ENCODE data around the gene CR1.
"Not testable (repeated sequence)": the region's sequence is repeated elsewhere in the genome, so short reads cannot be mapped to it uniquely, and the experiment has no call there.

The CR1 gene

DNA sequence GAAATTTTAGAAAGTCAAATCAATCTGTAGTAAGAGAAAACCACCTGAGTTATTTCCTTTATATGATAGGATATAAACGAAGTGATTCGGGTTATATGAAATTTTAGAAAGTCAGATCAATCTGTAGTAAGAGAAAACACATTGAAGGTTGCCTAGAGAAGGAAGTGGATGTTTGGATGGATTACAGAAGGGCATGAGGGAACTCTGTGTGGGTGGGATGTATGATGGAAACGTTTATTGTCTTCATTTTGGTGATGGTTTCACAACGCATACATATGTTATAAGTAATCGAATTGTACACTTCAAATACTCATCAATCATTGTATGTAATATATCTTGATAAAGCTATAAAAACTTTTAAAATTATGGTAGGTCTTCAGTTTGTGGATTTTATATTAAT is 5.1 kb downstream of the CR1 start:
- H3K27ac ChIP-seq (ENCODE audit: low read depth, low read length) = no peak overlapping the region
- no peaks in the 10 kb centered on the region for H3K36me3 ChIP-seq (ENCODE audit: control insufficient read depth in 1 of 2, insufficient read depth in 2 of 2, low read length in 2 of 2)
- peaks cover 0 to 7% of the 10 kb centered on the region in 2 donors for H3K4me1 ChIP-seq (ENCODE audit: control insufficient read depth in 1 of 2, insufficient read depth in 2 of 2, low read length in 2 of 2)
- no peaks in the 10 kb centered on the region for H3K9me3 ChIP-seq (ENCODE audit: control insufficient read depth in 1 of 2, low read length in 2 of 2)
- no peak overlapping the region for H3K4me3 ChIP-seq (ENCODE audit: low read depth in 1 of 2, low read length in 2 of 2)
- no peak overlapping the region for H3K9ac ChIP-seq (ENCODE audit: low read depth in 1 of 2, low read length in 2 of 2)
- H3K27me3 ChIP-seq (ENCODE audit: control insufficient read depth in 1 of 2, insufficient read depth in 2 of 2, low read length in 2 of 2) = peaks cover 13 to 33% of the 10 kb centered on the region in 2 donors

DNA sequence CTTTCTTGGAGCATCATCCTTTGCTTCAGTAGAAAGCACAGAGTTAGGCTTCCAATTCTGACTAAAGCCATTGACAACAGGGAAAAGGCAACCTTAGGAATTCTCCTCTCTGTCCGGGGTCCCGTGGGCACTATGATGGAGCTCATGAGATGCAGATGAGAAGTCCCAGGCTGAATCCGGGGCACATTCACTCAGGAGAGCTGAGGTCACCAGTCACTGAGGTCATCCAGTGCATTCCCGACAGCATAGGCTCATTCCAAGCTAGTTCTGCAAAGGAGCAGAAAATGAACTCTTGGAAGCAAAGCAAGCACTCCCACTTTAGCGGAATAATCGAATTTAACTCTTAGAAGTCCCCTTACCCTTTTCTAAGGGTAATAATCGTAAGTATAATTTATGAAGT is 6.8 kb downstream of the CR1 start:
- no peak overlapping the region for H3K4me3 ChIP-seq (ENCODE audit: low read depth in 1 of 2, low read length in 2 of 2)
- peaks cover 4 to 21% of the 10 kb centered on the region in 2 donors for H3K27me3 ChIP-seq (ENCODE audit: control insufficient read depth in 1 of 2, insufficient read depth in 2 of 2, low read length in 2 of 2)
- no peaks in the 10 kb centered on the region for H3K9me3 ChIP-seq (ENCODE audit: control insufficient read depth in 1 of 2, low read length in 2 of 2)
- H3K9ac ChIP-seq (ENCODE audit: low read depth in 1 of 2, low read length in 2 of 2) = no peak overlapping the region
- H3K4me1 ChIP-seq (ENCODE audit: control insufficient read depth in 1 of 2, insufficient read depth in 2 of 2, low read length in 2 of 2) = no peaks in the 10 kb centered on the region
- H3K36me3 ChIP-seq (ENCODE audit: control insufficient read depth in 1 of 2, insufficient read depth in 2 of 2, low read length in 2 of 2) = no peaks in the 10 kb centered on the region
- no peak overlapping the region for H3K27ac ChIP-seq (ENCODE audit: low read depth, low read length)

- Histone ChIP-seq H3K27ac (ENCODE audit: low read depth, low read length) (no peak overlapping the region), H3K36me3 (ENCODE audit: control insufficient read depth in 1 of 2, insufficient read depth in 2 of 2, low read length in 2 of 2) (no peaks in the 10 kb centered on the region), H3K9ac (ENCODE audit: low read depth in 1 of 2, low read length in 2 of 2) (no peak overlapping the region), H3K4me1 (ENCODE audit: control insufficient read depth in 1 of 2, insufficient read depth in 2 of 2, low read length in 2 of 2) (no peaks in the 10 kb centered on the region), H3K4me3 (ENCODE audit: low read depth in 1 of 2, low read length in 2 of 2) (no peak overlapping the region), H3K9me3 (ENCODE audit: control insufficient read depth in 1 of 2, low read length in 2 of 2) (no peaks in the 10 kb centered on the region), H3K27me3 (ENCODE audit: control insufficient read depth in 1 of 2, insufficient read depth in 2 of 2, low read length in 2 of 2) (peaks cover 4 to 16% of the 10 kb centered on the region in 2 donors)
Measured at GRCh38 chr1:207503950-207504349, 8.0 kb downstream of the CR1 start.

DNA sequence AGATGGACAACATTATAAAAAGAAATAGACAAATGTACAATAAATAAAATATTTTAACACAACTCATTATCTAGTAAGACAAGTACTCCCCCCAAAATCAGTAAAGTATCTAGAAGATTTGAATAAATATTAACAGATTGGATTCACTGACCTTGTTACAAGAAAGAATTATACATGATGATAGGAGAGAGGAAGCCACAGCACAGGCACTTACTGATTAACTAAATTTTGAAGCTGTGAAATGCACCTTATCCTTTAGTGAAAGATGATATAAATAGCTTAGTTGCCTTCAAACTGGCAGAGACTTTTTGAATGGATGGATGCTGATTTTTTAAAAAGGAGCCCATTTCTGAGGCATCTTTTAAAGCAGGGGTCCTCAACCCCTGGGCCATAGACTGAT is 8.5 kb downstream of the CR1 start:
- Histone ChIP-seq H3K9me3 (ENCODE audit: control insufficient read depth in 1 of 2, low read length in 2 of 2) (no peaks in the 10 kb centered on the region), H3K27me3 (ENCODE audit: control insufficient read depth in 1 of 2, insufficient read depth in 2 of 2, low read length in 2 of 2) (peaks cover 4 to 13% of the 10 kb centered on the region in 2 donors), H3K4me1 (ENCODE audit: control insufficient read depth in 1 of 2, insufficient read depth in 2 of 2, low read length in 2 of 2) (no peaks in the 10 kb centered on the region)

DNA sequence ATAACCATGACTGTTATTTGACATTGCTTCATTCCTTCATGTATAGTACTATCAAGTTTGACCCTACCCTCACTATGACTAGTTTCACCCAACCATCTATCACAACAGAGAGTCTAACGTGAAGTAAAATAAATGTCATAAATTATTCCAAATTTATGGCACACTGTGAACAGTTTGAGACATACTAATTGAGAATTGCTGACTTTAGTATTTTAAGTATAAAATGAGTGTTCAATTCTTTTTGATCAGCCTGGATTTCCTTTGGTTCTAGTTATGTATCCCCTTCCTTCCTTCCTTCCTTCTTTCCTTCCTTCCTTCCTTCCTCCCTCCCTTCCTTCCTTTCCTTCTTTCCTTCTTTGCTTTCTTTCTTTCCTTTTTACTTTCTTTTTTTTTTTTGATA is 14.5 kb downstream of the CR1 start:
- Histone ChIP-seq H3K36me3 (ENCODE audit: control insufficient read depth in 1 of 2, insufficient read depth in 2 of 2, low read length in 2 of 2) (no peaks in the 10 kb centered on the region), H3K9me3 (ENCODE audit: control insufficient read depth in 1 of 2, low read length in 2 of 2) (no peaks in the 10 kb centered on the region), H3K4me3 (ENCODE audit: low read depth in 1 of 2, low read length in 2 of 2) (no peak overlapping the region), H3K27ac (ENCODE audit: low read depth, low read length) (no peak overlapping the region), H3K9ac (ENCODE audit: low read depth in 1 of 2, low read length in 2 of 2) (no peak overlapping the region), H3K27me3 (ENCODE audit: control insufficient read depth in 1 of 2, insufficient read depth in 2 of 2, low read length in 2 of 2) (no peaks in the 10 kb centered on the region), H3K4me1 (ENCODE audit: control insufficient read depth in 1 of 2, insufficient read depth in 2 of 2, low read length in 2 of 2) (no peaks in the 10 kb centered on the region)

More for the DNA sequence above, 8.5 kb downstream of the CR1 start:
- no peaks in the 10 kb centered on the region for H3K36me3 ChIP-seq (ENCODE audit: control insufficient read depth in 1 of 2, insufficient read depth in 2 of 2, low read length in 2 of 2)
- H3K27ac ChIP-seq (ENCODE audit: low read depth, low read length) = no peak overlapping the region
- H3K9ac ChIP-seq (ENCODE audit: low read depth in 1 of 2, low read length in 2 of 2) = no peak overlapping the region
- H3K4me3 ChIP-seq (ENCODE audit: low read depth in 1 of 2, low read length in 2 of 2) = no peak overlapping the region

GRCh38 chr1:207514890-207515289 is 18.9 kb downstream of the CR1 start:
- H3K9ac ChIP-seq (ENCODE audit: low read depth in 1 of 2, low read length in 2 of 2) = no peak overlapping the region
- no peaks in the 10 kb centered on the region for H3K9me3 ChIP-seq (ENCODE audit: control insufficient read depth in 1 of 2, low read length in 2 of 2)
- H3K27ac ChIP-seq (ENCODE audit: low read depth, low read length) = no peak overlapping the region
- H3K4me1 ChIP-seq (ENCODE audit: control insufficient read depth in 1 of 2, insufficient read depth in 2 of 2, low read length in 2 of 2) = no peaks in the 10 kb centered on the region
- no peaks in the 10 kb centered on the region for H3K36me3 ChIP-seq (ENCODE audit: control insufficient read depth in 1 of 2, insufficient read depth in 2 of 2, low read length in 2 of 2)
- no peaks in the 10 kb centered on the region for H3K27me3 ChIP-seq (ENCODE audit: control insufficient read depth in 1 of 2, insufficient read depth in 2 of 2, low read length in 2 of 2)
- H3K4me3 ChIP-seq (ENCODE audit: low read depth in 1 of 2, low read length in 2 of 2) = no peak overlapping the region

- Histone ChIP-seq H3K36me3 (ENCODE audit: control insufficient read depth in 1 of 2, insufficient read depth in 2 of 2, low read length in 2 of 2) (no peaks in the 10 kb centered on the region), H3K9me3 (ENCODE audit: control insufficient read depth in 1 of 2, low read length in 2 of 2) (no peaks in the 10 kb centered on the region), H3K4me1 (ENCODE audit: control insufficient read depth in 1 of 2, insufficient read depth in 2 of 2, low read length in 2 of 2) (no peaks in the 10 kb centered on the region), H3K27ac (ENCODE audit: low read depth, low read length) (no peak overlapping the region), H3K4me3 (ENCODE audit: low read depth in 1 of 2, low read length in 2 of 2) (no peak overlapping the region), H3K27me3 (ENCODE audit: control insufficient read depth in 1 of 2, insufficient read depth in 2 of 2, low read length in 2 of 2) (no peaks in the 10 kb centered on the region), H3K9ac (ENCODE audit: low read depth in 1 of 2, low read length in 2 of 2) (no peak overlapping the region)
Measured at GRCh38 chr1:207516729-207517128, 20.8 kb downstream of the CR1 start.

DNA sequence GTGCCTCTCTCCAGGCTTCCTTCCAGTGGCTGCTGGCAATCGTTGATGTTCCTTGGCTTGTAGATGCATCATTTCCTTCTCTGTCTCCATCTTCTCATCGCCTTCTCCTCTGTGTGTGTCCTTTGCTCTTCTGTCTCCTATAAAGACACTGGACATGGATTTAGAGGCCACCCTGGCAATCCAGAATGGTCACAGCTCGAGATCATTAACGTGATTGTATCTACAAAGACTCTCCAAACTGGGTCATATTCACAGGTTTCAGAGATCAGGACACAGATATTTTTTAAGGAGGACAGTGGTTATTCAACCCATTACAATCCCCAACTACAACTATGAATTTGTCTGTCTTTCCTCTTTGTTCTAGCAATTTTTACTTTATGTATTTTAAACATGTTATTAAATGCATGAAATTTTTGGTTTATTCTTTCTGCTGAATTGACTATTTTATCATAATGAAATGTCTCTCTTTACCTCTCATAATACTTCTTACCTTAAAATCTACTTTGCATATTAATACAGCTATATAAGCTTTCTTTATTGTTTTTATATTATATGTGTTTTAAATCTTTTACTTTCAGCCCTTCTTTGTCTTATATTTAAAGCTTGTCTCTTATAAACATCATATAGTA is 22.8 kb downstream of the CR1 start:
- H3K36me3 ChIP-seq (ENCODE audit: control insufficient read depth in 1 of 2, insufficient read depth in 2 of 2, low read length in 2 of 2) = no peaks in the 10 kb centered on the region
- H3K27ac ChIP-seq (ENCODE audit: low read depth, low read length) = no peak overlapping the region
- H3K4me1 ChIP-seq (ENCODE audit: control insufficient read depth in 1 of 2, insufficient read depth in 2 of 2, low read length in 2 of 2) = no peaks in the 10 kb centered on the region
- no peaks in the 10 kb centered on the region for H3K27me3 ChIP-seq (ENCODE audit: control insufficient read depth in 1 of 2, insufficient read depth in 2 of 2, low read length in 2 of 2)
- no peak overlapping the region for H3K4me3 ChIP-seq (ENCODE audit: low read depth in 1 of 2, low read length in 2 of 2)
- no peak overlapping the region for H3K9ac ChIP-seq (ENCODE audit: low read depth in 1 of 2, low read length in 2 of 2)
- H3K9me3 ChIP-seq (ENCODE audit: control insufficient read depth in 1 of 2, low read length in 2 of 2) = no peaks in the 10 kb centered on the region

DNA sequence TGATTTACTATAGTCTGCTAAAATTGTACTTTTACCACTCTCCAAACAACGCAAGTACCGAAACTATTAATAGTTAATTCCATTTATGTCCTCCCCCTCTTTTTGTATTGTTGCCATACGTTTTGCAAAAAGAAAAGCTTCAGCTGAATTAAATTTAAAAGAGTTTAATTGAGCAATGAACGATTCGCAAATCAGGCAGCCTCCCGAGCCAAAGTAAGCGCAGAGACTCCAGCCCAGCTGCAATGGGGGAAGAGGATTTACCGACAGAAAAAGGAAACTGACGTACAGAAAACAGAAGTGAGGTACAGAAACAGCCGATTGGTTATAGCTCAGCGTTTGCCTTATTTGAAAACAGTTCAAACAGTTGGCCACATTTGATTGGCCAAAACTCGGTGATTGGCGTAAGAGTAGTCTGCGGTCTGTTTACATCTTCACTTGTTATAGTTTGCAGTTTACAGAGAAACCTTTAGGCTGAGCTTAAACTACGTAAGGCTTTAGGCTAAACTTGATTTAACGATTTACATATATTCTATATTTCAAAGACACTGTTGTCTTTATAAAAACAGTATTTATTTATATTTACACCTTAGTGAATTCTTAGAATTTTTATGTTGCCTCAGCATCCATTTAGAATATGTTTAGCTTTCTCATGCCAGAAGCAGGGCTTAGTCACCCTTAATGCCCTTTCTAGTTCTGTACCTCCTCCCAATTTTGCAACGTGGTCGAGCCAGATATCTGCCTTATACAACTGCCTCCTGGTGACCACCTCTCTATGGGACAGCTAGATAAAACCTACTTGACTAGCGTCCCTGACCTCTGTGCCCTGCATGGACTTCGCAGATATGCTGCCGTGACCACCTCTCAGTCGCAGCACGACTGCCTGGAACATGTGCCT is 23.8 kb downstream of the CR1 start:
- no peaks in the 10 kb centered on the region for H3K36me3 ChIP-seq (ENCODE audit: control insufficient read depth in 1 of 2, insufficient read depth in 2 of 2, low read length in 2 of 2)
- H3K27me3 ChIP-seq (ENCODE audit: control insufficient read depth in 1 of 2, insufficient read depth in 2 of 2, low read length in 2 of 2) = no peaks in the 10 kb centered on the region
- H3K9ac ChIP-seq (ENCODE audit: low read depth in 1 of 2, low read length in 2 of 2) = no peak overlapping the region
- no peak overlapping the region for H3K27ac ChIP-seq (ENCODE audit: low read depth, low read length)
- no peaks in the 10 kb centered on the region for H3K4me1 ChIP-seq (ENCODE audit: control insufficient read depth in 1 of 2, insufficient read depth in 2 of 2, low read length in 2 of 2)
- H3K4me3 ChIP-seq (ENCODE audit: low read depth in 1 of 2, low read length in 2 of 2) = no peak overlapping the region
- no peaks in the 10 kb centered on the region for H3K9me3 ChIP-seq (ENCODE audit: control insufficient read depth in 1 of 2, low read length in 2 of 2)

GRCh38 chr1:207520400-207521345 is 24.7 kb downstream of the CR1 start:
- H3K27ac ChIP-seq (ENCODE audit: low read depth, low read length); H3K9me3 ChIP-seq (ENCODE audit: control insufficient read depth in 1 of 2, low read length in 2 of 2); H3K4me1 ChIP-seq (ENCODE audit: control insufficient read depth in 1 of 2, insufficient read depth in 2 of 2, low read length in 2 of 2); H3K4me3 ChIP-seq (ENCODE audit: low read depth in 1 of 2, low read length in 2 of 2); H3K36me3 ChIP-seq (ENCODE audit: control insufficient read depth in 1 of 2, insufficient read depth in 2 of 2, low read length in 2 of 2); H3K9ac ChIP-seq (ENCODE audit: low read depth in 1 of 2, low read length in 2 of 2); H3K27me3 ChIP-seq (ENCODE audit: control insufficient read depth in 1 of 2, insufficient read depth in 2 of 2, low read length in 2 of 2): not testable (repeated sequence)

Data from duodenal mucosa (tissue), 2 donors.